ENCODE results near the gene AHDC1. TPM values are rescaled to one million over a fixed set of nuclear protein-coding genes. Genes with fewer than 3 reads are reported as not detected.

The AHDC1 gene
- polyA plus RNA-seq, 2 of the 4 experiments (the other 2 are of a cell fraction), result 1.3 to 11.5 TPM

GRCh38 chr1:27648602-27649305, 44.8 kb upstream of the AHDC1 start (continued):
- TF ChIP-seq SREBF2 (IDR thresholded peaks at IDR 0.05) (no peak), E2F6 (IDR thresholded peaks at IDR 0.05; ENCODE audit: borderline replicate concordance, low read depth) (no peak), NFE2L2 (conservative IDR thresholded peaks at IDR 0.05; ENCODE audit: low read length) (no peak), TP53 (CRISPR knock-in tag; IDR thresholded peaks at IDR 0.05) (no peak), BHLHE40 (IDR thresholded peaks at IDR 0.05; ENCODE audit: low read depth, low read length) (no peak)

- WGBS (ENCODE audit: missing lambda C conversion rate), result 84% methylated on average over 5 of the region's 5 CpGs
- H3K9me3 ChIP-seq, result no peaks in the 10 kb centered on the region
- DNase-seq (ENCODE audit: low read depth in 1 of 2, low spot score in 1 of 2) (no peak), FAIRE-seq (no peak), ATAC-seq (no peak)
- ChIA-PET POLR2A (no interaction called here), CTCF (interaction anchor here (0.7 to 2.4 kb wide), 4 partner anchors 14 to 91 kb away, joined by 3 to 14 read pairs (median 5); no protein-coding TSS in a partner anchor)
- no peak overlapping the region for H3K4me2 ChIP-seq
- no peak overlapping the region for H3K27ac ChIP-seq
- TF ChIP-seq PHF8 (IDR thresholded peaks at IDR 0.05; ENCODE audit: borderline replicate concordance, low read depth) (no peak), KDM5A (IDR thresholded peaks at IDR 0.05) (no peak), NR3C1 (IDR thresholded peaks at IDR 0.05) (no peak), HDAC2 (IDR thresholded peaks at IDR 0.05) (no peak), USF2 (IDR thresholded peaks at IDR 0.05) (no peak), E2F6 (IDR thresholded peaks at IDR 0.05; ENCODE audit: borderline replicate concordance, low read depth) (no peak), FOSB (CRISPR knock-in tag; IDR thresholded peaks at IDR 0.05) (no peak), BCL3 (IDR thresholded peaks at IDR 0.05) (no peak), HEYL (CRISPR knock-in tag; IDR thresholded peaks at IDR 0.05) (no peak), RAD21 (conservative IDR thresholded peaks at IDR 0.05 in 1 of 2, IDR thresholded peaks at IDR 0.05 in 1 of 2) (no peak), CTCF (IDR thresholded peaks at IDR 0.05) (no peak)
- no peak overlapping the region for H3K4me3 ChIP-seq
- no peaks in the 10 kb centered on the region for H3K4me1 ChIP-seq
These were observed 43.4 kb upstream of the AHDC1 start for GRCh38 chr1:27647328-27647727.

- FAIRE-seq, result no peak
- no peaks in the 10 kb centered on the region for H3K4me1 ChIP-seq
- H3K4me3 ChIP-seq, result no peak overlapping the region
- H3K27ac ChIP-seq, result no peak overlapping the region
- ChIA-PET POLR2A (no interaction called here), CTCF (interaction anchor here (0.8 to 2.4 kb wide), 4 partner anchors 15 to 90 kb away, joined by 3 to 14 read pairs (median 4); no protein-coding TSS in a partner anchor)
- no peaks in the 10 kb centered on the region for H3K9me3 ChIP-seq
- no peak for ATAC-seq
- H3K4me2 ChIP-seq, result no peak overlapping the region
- no peak for DNase-seq (ENCODE audit: low read depth in 1 of 2, low spot score in 1 of 2)
- 77% methylated on average over 4 of the region's 8 CpGs for WGBS (ENCODE audit: missing lambda C conversion rate)
- TF ChIP-seq SMC3 (IDR thresholded peaks at IDR 0.05), result no peak
- no peak for TF ChIP-seq PBX3 (IDR thresholded peaks at IDR 0.05)
- TF ChIP-seq ESRRA (IDR thresholded peaks at IDR 0.05; ENCODE audit: borderline replicate concordance, low read length), result no peak
- TF ChIP-seq ZFP36 (IDR thresholded peaks at IDR 0.05; ENCODE audit: borderline replicate concordance, partially characterized antibody), result no peak
- no peak for TF ChIP-seq MAFK (IDR thresholded peaks at IDR 0.05; ENCODE audit: partially characterized antibody)
- no peak for TF ChIP-seq JUN (IDR thresholded peaks at IDR 0.05)
- no peak for TF ChIP-seq PHF8 (IDR thresholded peaks at IDR 0.05; ENCODE audit: borderline replicate concordance, low read depth)
- no peak for TF ChIP-seq HOXB5 (CRISPR knock-in tag; IDR thresholded peaks at IDR 0.05)
- no peak for TF ChIP-seq HES2 (IDR thresholded peaks at IDR 0.05)
- no peak for TF ChIP-seq CHD4 (IDR thresholded peaks at IDR 0.05; ENCODE audit: borderline replicate concordance)
- TF ChIP-seq KDM5A (IDR thresholded peaks at IDR 0.05), result no peak
- no peak for TF ChIP-seq FOSL2 (IDR thresholded peaks at IDR 0.05)
- TF ChIP-seq FOSL2 (CRISPR knock-in tag; IDR thresholded peaks at IDR 0.05), result no peak
- no peak for TF ChIP-seq ELK1 (IDR thresholded peaks at IDR 0.05; ENCODE audit: low read depth, low read length)
- TF ChIP-seq EHMT2 (IDR thresholded peaks at IDR 0.05; ENCODE audit: low read depth), result no peak
These were observed 42.7 kb upstream of the AHDC1 start for GRCh38 chr1:27646676-27647075.

All from A549 (cell line).